ENCODE results near the gene ATP2B2. TPM values are rescaled to one million over a fixed set of nuclear protein-coding genes. Genes with fewer than 3 reads are reported as not detected.

Gene ATP2B2
- total and polyA plus RNA-seq, 10 of the 15 experiments (the other 5 are each of a cell fraction or from before 2014, with no cell fraction given): 0.04 TPM; not detected in 9

GRCh38 chr3:10400050-10400748, 105.2 kb downstream of the ATP2B2 start:
- POLR2A ChIA-PET: no interaction called here

More at GRCh38 chr3:10400050-10400748, 105.2 kb downstream of the ATP2B2 start:
- intact Hi-C loops (cut with micrococcal nuclease; ENCODE audit: unreplicated experiment): no loop called here
- CTCF ChIA-PET: interaction anchor here (0.8 kb wide), 1 partner anchor 1540 kb away, joined by 3 read pairs; no protein-coding TSS in a partner anchor
- FAIRE-seq (no peak), DNase-seq (ENCODE audit: low read depth, low spot score) (no peak), ATAC-seq (no peak)
- TF ChIP-seq EGR1 (IDR thresholded peaks at IDR 0.05; ENCODE audit: borderline replicate concordance in 1 of 2, low read depth in 2 of 2, low read length in 2 of 2) (no peak), ZNF384 (IDR thresholded peaks at IDR 0.05; ENCODE audit: borderline replicate concordance, low read depth, low read length) (no peak), SPI1 (IDR thresholded peaks at IDR 0.05; ENCODE audit: borderline replicate concordance, insufficient read depth, low read depth, low read length) (no peak), CHD1 (IDR thresholded peaks at IDR 0.05; ENCODE audit: low read depth, low read length) (no peak), CUX1 (IDR thresholded peaks at IDR 0.05; ENCODE audit: insufficient replicate concordance, low read depth, low read length) (no peak), EZH2 (IDR thresholded peaks at IDR 0.05; ENCODE audit: borderline replicate concordance, control insufficient read depth, low read depth, low read length) (no peak), NR2F1 (conservative IDR thresholded peaks at IDR 0.05) (no peak), CHD4 (IDR thresholded peaks at IDR 0.05) (no peak), NRF1 (conservative IDR thresholded peaks at IDR 0.05; ENCODE audit: low read depth, low read length) (no peak), BACH1 (IDR thresholded peaks at IDR 0.05; ENCODE audit: borderline replicate concordance) (no peak), JUND (IDR thresholded peaks at IDR 0.05; ENCODE audit: low read depth, low read length) (no peak), CREB1 (IDR thresholded peaks at IDR 0.05; ENCODE audit: low read depth) (no peak), ZNF24 (IDR thresholded peaks at IDR 0.05) (no peak), HDAC2 (IDR thresholded peaks at IDR 0.05) (no peak), CHD2 (IDR thresholded peaks at IDR 0.05; ENCODE audit: borderline replicate concordance, low read depth, low read length) (no peak)
- RAD21 ChIA-PET (ENCODE audit: unreplicated experiment): no interaction called here
- in situ Hi-C loops (cut with MboI): no loop called here
- Histone ChIP-seq H3K27me3 (replicated peaks in 1 of 2; ENCODE audit: control insufficient read depth in 2 of 2, insufficient read depth in 2 of 2, low read length in 1 of 2) (no peaks in the 10 kb centered on the region; a peak in 2 of 4 replicates), H3K4me3 (no peak overlapping the region), H3K9ac (ENCODE audit: control insufficient read depth, insufficient read depth, low read length) (no peak overlapping the region), H3K36me3 (ENCODE audit: control insufficient read depth in 2 of 2, insufficient read depth in 2 of 2, low read length in 1 of 2) (no peaks in the 10 kb centered on the region), H4K20me1 (ENCODE audit: control insufficient read depth, insufficient read depth) (no peaks in the 10 kb centered on the region), H3K9me3 (replicated peaks; ENCODE audit: control insufficient read depth, insufficient read depth, low read length) (no peaks in the 10 kb centered on the region), H3K4me1 (ENCODE audit: control insufficient read depth, insufficient read depth, low read length) (no peaks in the 10 kb centered on the region), H2AFZ (ENCODE audit: control insufficient read depth, low read depth, low read length) (no peak overlapping the region), H3K79me2 (ENCODE audit: control insufficient read depth, insufficient read depth, low read length) (no peaks in the 10 kb centered on the region), H3K4me2 (ENCODE audit: control insufficient read depth, insufficient read depth) (no peak overlapping the region), H3K27ac (ENCODE audit: control insufficient read depth, insufficient read depth) (no peak overlapping the region)
- SMC1A ChIA-PET (ENCODE audit: uncharacterized antibody, unreplicated experiment): no interaction called here
- 32% methylated on average over 8 of the region's 8 CpGs for WGBS (ENCODE audit: insufficient coverage, insufficient replicate concordance, low lambda C conversion rate, missing lambda C conversion rate)
- BruUV-seq (replicated peaks): no TSS peak
